ENCODE data around the gene GSTK1.

Gene GSTK1

DNA sequence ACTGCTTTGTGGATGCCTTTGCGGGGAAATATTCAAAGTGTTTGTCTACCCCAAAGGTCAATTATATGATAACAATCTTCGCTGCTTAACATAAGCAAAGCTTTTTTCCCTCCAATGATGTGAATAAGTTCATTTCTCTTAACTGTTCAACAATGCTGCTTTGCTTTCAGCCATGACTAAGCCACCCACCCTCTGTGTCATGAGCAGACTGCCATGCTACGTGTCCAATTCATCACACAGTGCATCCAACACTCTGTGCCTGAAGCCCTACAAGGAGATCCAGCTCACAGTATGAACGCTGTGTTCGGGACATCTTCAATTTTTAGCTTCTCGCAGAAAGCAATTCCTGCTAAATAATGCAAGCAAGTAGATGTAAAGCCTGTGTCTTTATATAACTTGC lies 47.1 kb upstream of the GSTK1 start:
- Histone ChIP-seq H3K4me2 (ENCODE audit: low read depth, low read length, poor library complexity, severe bottlenecking) (no peak overlapping the region), H3F3A (ENCODE audit: insufficient read depth) (no peaks in the 10 kb centered on the region), H3K4me3 (ENCODE audit: insufficient read depth, low read length, poor library complexity, severe bottlenecking) (no peak overlapping the region), H4K20me1 (ENCODE audit: low read depth, low read length) (no peaks in the 10 kb centered on the region), H3K9ac (ENCODE audit: low read length) (no peak overlapping the region), H3K36me3 (ENCODE audit: low read length) (no peaks in the 10 kb centered on the region), H3K9me2 (replicated peaks; ENCODE audit: insufficient read depth, low read length) (no peaks in the 10 kb centered on the region), H3K27ac (ENCODE audit: low read depth, low read length) (no peak overlapping the region), H2AFZ (ENCODE audit: low read depth, low read length, severe bottlenecking) (no peak overlapping the region), H3K27me3 (ENCODE audit: low read length) (no peaks in the 10 kb centered on the region), H3K9me3 (ENCODE audit: insufficient read depth, low read length) (no peaks in the 10 kb centered on the region), H3K79me2 (ENCODE audit: insufficient read depth, low read length) (no peaks in the 10 kb centered on the region)
- TF ChIP-seq, protein P1, sequence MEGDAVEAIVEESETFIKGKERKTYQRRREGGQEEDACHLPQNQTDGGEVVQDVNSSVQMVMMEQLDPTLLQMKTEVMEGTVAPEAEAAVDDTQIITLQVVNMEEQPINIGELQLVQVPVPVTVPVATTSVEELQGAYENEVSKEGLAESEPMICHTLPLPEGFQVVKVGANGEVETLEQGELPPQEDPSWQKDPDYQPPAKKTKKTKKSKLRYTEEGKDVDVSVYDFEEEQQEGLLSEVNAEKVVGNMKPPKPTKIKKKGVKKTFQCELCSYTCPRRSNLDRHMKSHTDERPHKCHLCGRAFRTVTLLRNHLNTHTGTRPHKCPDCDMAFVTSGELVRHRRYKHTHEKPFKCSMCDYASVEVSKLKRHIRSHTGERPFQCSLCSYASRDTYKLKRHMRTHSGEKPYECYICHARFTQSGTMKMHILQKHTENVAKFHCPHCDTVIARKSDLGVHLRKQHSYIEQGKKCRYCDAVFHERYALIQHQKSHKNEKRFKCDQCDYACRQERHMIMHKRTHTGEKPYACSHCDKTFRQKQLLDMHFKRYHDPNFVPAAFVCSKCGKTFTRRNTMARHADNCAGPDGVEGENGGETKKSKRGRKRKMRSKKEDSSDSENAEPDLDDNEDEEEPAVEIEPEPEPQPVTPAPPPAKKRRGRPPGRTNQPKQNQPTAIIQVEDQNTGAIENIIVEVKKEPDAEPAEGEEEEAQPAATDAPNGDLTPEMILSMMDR (IDR thresholded peaks at IDR 0.05; ENCODE audit: insufficient read depth, low read length, poor library complexity, severe bottlenecking): no peak
- TF ChIP-seq EZH2phosphoT487 (conservative IDR thresholded peaks at IDR 0.05; ENCODE audit: low read length): no peak

DNA sequence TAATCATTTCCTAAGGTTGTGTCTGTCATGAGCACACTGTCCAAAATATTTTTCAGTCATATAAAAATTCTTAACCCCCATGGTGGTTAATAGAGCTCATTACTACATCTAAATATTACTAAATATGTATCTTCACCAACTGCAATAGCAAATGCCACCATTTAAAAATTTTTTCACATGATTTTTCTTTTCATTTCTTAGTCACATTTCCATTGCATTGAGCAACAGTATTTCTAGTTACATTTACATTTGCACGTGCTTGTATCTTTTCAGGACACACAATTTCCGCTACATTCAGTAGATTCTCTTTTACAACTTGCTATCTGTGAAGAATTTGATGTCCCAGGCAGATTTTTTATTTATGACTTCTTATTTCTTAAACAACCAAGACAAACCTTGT lies 46.6 kb upstream of the GSTK1 start:
- no peaks in the 10 kb centered on the region for H3K9me3 ChIP-seq (ENCODE audit: insufficient read depth, low read length)
- H3K36me3 ChIP-seq (ENCODE audit: low read length): no peaks in the 10 kb centered on the region
- no peak overlapping the region for H3K9ac ChIP-seq (ENCODE audit: low read length)
- no peaks in the 10 kb centered on the region for H3K9me2 ChIP-seq (replicated peaks; ENCODE audit: insufficient read depth, low read length)
- H3K4me3 ChIP-seq (ENCODE audit: insufficient read depth, low read length, poor library complexity, severe bottlenecking): no peak overlapping the region
- 0 out of 2 replicates have a peak, but pooled peaks cover 4% of the 10 kb centered on the region for H3K27me3 ChIP-seq (ENCODE audit: low read length)
- no peak overlapping the region for H3K4me2 ChIP-seq (ENCODE audit: low read depth, low read length, poor library complexity, severe bottlenecking)
- no peaks in the 10 kb centered on the region for H4K20me1 ChIP-seq (ENCODE audit: low read depth, low read length)
- H2AFZ ChIP-seq (ENCODE audit: low read depth, low read length, severe bottlenecking): no peak overlapping the region
- TF ChIP-seq, protein P1 (IDR thresholded peaks at IDR 0.05; ENCODE audit: insufficient read depth, low read length, poor library complexity, severe bottlenecking): no peak
- TF ChIP-seq EZH2phosphoT487 (conservative IDR thresholded peaks at IDR 0.05; ENCODE audit: low read length): no peak
- no peaks in the 10 kb centered on the region for H3K79me2 ChIP-seq (ENCODE audit: insufficient read depth, low read length)
- no peak overlapping the region for H3K27ac ChIP-seq (ENCODE audit: low read depth, low read length)
- no peaks in the 10 kb centered on the region for H3F3A ChIP-seq (ENCODE audit: insufficient read depth)

DNA sequence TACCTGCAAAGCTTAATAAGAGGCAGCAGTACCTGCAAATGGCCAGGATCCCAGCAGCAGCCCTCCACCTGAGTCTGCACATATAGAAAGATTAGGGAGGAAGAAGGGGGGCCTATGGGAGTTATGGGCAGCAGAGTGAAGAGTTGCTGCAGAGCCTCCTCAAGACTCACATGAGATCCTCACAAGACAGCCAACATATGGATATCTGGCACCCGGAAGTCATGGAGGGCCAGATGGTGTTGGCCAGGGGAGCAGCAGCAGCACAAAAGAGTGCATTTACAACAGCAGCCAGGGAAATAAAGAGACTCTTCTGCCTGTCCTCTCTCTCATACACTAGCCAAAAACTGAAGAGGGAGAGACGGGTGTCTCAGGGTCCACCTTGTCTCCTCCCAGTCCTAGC lies 45.4 kb upstream of the GSTK1 start:
- 0 out of 2 replicates have a peak, but pooled peaks cover 4% of the 10 kb centered on the region for H3K27me3 ChIP-seq (ENCODE audit: low read length)
- H3K27ac ChIP-seq (ENCODE audit: low read depth, low read length): no peak overlapping the region
- H3K9ac ChIP-seq (ENCODE audit: low read length): no peak overlapping the region
- H3K4me3 ChIP-seq (ENCODE audit: insufficient read depth, low read length, poor library complexity, severe bottlenecking): no peak overlapping the region
- H3K4me2 ChIP-seq (ENCODE audit: low read depth, low read length, poor library complexity, severe bottlenecking): no peak overlapping the region
- no peak overlapping the region for H2AFZ ChIP-seq (ENCODE audit: low read depth, low read length, severe bottlenecking)
- no peaks in the 10 kb centered on the region for H3K79me2 ChIP-seq (ENCODE audit: insufficient read depth, low read length)
- no peaks in the 10 kb centered on the region for H3K36me3 ChIP-seq (ENCODE audit: low read length)
- no peaks in the 10 kb centered on the region for H3K9me3 ChIP-seq (ENCODE audit: insufficient read depth, low read length)
- no peak for TF ChIP-seq EZH2phosphoT487 (conservative IDR thresholded peaks at IDR 0.05; ENCODE audit: low read length)
- TF ChIP-seq, protein P1 (IDR thresholded peaks at IDR 0.05; ENCODE audit: insufficient read depth, low read length, poor library complexity, severe bottlenecking): no peak
- H3F3A ChIP-seq (ENCODE audit: insufficient read depth): no peaks in the 10 kb centered on the region
- H3K9me2 ChIP-seq (replicated peaks; ENCODE audit: insufficient read depth, low read length): no peaks in the 10 kb centered on the region
- H4K20me1 ChIP-seq (ENCODE audit: low read depth, low read length): no peaks in the 10 kb centered on the region
